Keratinocyte (primary cell): Measurements from ENCODE around the gene RNF212B.

Source experiments
- EZH2 ChIP-seq: IDR thresholded peaks from one replicate; pipeline ENCODE4 v1.6.1; 2012; ENCODE audit warnings: inconsistent platforms, mild to moderate bottlenecking, low read length, moderate library complexity
- TF ChIP-seq, protein P1 (sequence below), 3 experiments: IDR thresholded peaks in 1 of 3; conservative IDR thresholded peaks in 1 of 3; optimal IDR thresholded peaks in 1 of 3; 2 replicates in 2 of 3; 3 replicates in 1 of 3; pipeline versions ENCODE3 to v1.5.1; 2011; ENCODE audit warnings: low read length in 3 of 3, mild to moderate bottlenecking in 3 of 3, moderate library complexity in 2 of 3, control low read depth in 1 of 3, inconsistent platforms in 1 of 3; ENCODE audit not compliant: insufficient read depth in 2 of 3; ENCODE audit errors: extremely low read depth in 1 of 3

DNA sequence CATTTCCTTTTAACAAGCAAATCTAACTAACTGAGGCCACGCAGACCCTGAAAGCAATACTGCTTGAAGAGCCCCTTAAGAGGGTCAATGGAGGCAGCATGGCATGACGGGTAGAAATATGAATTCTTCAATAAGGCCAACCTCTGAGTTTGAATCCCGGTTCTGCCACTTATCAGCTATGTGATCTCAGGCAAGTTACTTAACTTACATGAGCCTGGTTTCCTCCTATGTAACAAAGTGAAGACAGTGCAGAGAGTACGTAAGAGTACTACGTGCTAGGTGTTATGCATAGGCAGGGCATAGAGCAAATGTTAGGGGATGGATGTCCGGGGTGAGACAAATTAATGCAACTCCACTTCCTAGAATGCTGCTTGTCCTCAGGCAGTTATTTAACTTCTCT lies 43.5 kb downstream of the RNF212B start:
- TF ChIP-seq, protein P1, sequence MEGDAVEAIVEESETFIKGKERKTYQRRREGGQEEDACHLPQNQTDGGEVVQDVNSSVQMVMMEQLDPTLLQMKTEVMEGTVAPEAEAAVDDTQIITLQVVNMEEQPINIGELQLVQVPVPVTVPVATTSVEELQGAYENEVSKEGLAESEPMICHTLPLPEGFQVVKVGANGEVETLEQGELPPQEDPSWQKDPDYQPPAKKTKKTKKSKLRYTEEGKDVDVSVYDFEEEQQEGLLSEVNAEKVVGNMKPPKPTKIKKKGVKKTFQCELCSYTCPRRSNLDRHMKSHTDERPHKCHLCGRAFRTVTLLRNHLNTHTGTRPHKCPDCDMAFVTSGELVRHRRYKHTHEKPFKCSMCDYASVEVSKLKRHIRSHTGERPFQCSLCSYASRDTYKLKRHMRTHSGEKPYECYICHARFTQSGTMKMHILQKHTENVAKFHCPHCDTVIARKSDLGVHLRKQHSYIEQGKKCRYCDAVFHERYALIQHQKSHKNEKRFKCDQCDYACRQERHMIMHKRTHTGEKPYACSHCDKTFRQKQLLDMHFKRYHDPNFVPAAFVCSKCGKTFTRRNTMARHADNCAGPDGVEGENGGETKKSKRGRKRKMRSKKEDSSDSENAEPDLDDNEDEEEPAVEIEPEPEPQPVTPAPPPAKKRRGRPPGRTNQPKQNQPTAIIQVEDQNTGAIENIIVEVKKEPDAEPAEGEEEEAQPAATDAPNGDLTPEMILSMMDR (optimal IDR thresholded peaks at IDR 0.05 in 1 of 3, IDR thresholded peaks at IDR 0.05 in 1 of 3, conservative IDR thresholded peaks at IDR 0.05 in 1 of 3; ENCODE audit: extremely low read depth in 1 of 3, insufficient read depth in 2 of 3, low read length in 3 of 3), result no peak
- no peak for TF ChIP-seq EZH2
